ENCODE data around the gene IFITM1. TPM values are rescaled to one million over a fixed set of nuclear protein-coding genes. Genes with fewer than 3 reads are reported as not detected.

Gene IFITM1
- total and polyA plus RNA-seq, 9 of the 15 experiments (the other 6 are each of a cell fraction or from before 2014, with no cell fraction given) = 691 to 5,579 (median 974) TPM

GRCh38 chr11:313787-314553, at the start of gene IFITM1 (continued):
- TF ChIP-seq ZNF395 (CRISPR knock-in tag; IDR thresholded peaks at IDR 0.05) = peak; percentile 64; the same call in 1 of the 2 replicates
- TF ChIP-seq ZNF57 (CRISPR knock-in tag; IDR thresholded peaks at IDR 0.05) = no peak
- no peak for TF ChIP-seq MTA2 (IDR thresholded peaks at IDR 0.05; ENCODE audit: low read depth)
- no peak for TF ChIP-seq NFE2 (IDR thresholded peaks at IDR 0.05; ENCODE audit: low read depth)
- no peak for TF ChIP-seq ZNF133 (CRISPR knock-in tag; IDR thresholded peaks at IDR 0.05)
- no peak for TF ChIP-seq ZNF584 (CRISPR knock-in tag; IDR thresholded peaks at IDR 0.05; ENCODE audit: low read depth)
- TF ChIP-seq ZNF551 (CRISPR knock-in tag; IDR thresholded peaks at IDR 0.05) = no peak
- no peak for TF ChIP-seq CBX8 (IDR thresholded peaks at IDR 0.05; ENCODE audit: borderline replicate concordance, extremely low read depth, low read depth, low read length, poor library complexity, severe bottlenecking)
- no peak for TF ChIP-seq MXD1 (CRISPR knock-in tag; IDR thresholded peaks at IDR 0.05; ENCODE audit: borderline replicate concordance, poor library complexity, severe bottlenecking)
- peak; percentile 74; the same call in 1 of the 2 replicates for TF ChIP-seq ETV5 (CRISPR knock-in tag; IDR thresholded peaks at IDR 0.05; ENCODE audit: low read depth)
- no peak for TF ChIP-seq RFX1 (IDR thresholded peaks at IDR 0.05)
- no peak for TF ChIP-seq ZKSCAN1 (IDR thresholded peaks at IDR 0.05; ENCODE audit: low read depth, low read length)
- TF ChIP-seq MBD2 (IDR thresholded peaks at IDR 0.05; ENCODE audit: borderline replicate concordance, low read depth) = peak; percentile 46; the same call in 1 of the 2 replicates
- TF ChIP-seq SRF (CRISPR knock-in tag; IDR thresholded peaks at IDR 0.05) = no peak; a peak in 1 of 4 replicates
- TF ChIP-seq HDAC8 (tag; IDR thresholded peaks at IDR 0.05) = no peak
- 0 out of 2 replicates have a peak, but pooled peaks have one; percentile 45 for TF ChIP-seq SMAD4 (CRISPR knock-in tag; conservative IDR thresholded peaks at IDR 0.05)
- TF ChIP-seq ZBTB7A (IDR thresholded peaks at IDR 0.05; ENCODE audit: borderline replicate concordance, control insufficient read depth, low read depth, low read length) = no peak
- TF ChIP-seq, protein P1, sequence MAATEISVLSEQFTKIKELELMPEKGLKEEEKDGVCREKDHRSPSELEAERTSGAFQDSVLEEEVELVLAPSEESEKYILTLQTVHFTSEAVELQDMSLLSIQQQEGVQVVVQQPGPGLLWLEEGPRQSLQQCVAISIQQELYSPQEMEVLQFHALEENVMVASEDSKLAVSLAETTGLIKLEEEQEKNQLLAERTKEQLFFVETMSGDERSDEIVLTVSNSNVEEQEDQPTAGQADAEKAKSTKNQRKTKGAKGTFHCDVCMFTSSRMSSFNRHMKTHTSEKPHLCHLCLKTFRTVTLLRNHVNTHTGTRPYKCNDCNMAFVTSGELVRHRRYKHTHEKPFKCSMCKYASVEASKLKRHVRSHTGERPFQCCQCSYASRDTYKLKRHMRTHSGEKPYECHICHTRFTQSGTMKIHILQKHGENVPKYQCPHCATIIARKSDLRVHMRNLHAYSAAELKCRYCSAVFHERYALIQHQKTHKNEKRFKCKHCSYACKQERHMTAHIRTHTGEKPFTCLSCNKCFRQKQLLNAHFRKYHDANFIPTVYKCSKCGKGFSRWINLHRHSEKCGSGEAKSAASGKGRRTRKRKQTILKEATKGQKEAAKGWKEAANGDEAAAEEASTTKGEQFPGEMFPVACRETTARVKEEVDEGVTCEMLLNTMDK (IDR thresholded peaks at IDR 0.05; ENCODE audit: borderline replicate concordance, insufficient read depth, low read depth, low read length, poor library complexity, severe bottlenecking) = no peak
- no peak for TF ChIP-seq PHTF2 (CRISPR knock-in tag; IDR thresholded peaks at IDR 0.05)
- TF ChIP-seq SP2 (IDR thresholded peaks at IDR 0.05; ENCODE audit: extremely low read depth, low read depth, low read length, poor library complexity, severe bottlenecking) = no peak
- no peak for TF ChIP-seq SREBF2 (CRISPR knock-in tag; IDR thresholded peaks at IDR 0.05)

All from K562 (cell line).